ENCODE data around the gene RRM2. TPM values are rescaled to one million over a fixed set of nuclear protein-coding genes. Genes with fewer than 3 reads are reported as not detected.
"Not testable (repeated sequence)": the region's sequence is repeated elsewhere in the genome, so short reads cannot be mapped to it uniquely, and the experiment has no call there.

The RRM2 gene
- total and polyA plus RNA-seq, 8 donors: 24.9 to 85.8 (median 45.3) TPM

- peaks cover 5 to 9% of the 10 kb centered on the region in 2 donors for H3K4me1 ChIP-seq
These were observed 32.9 kb upstream of the RRM2 start for GRCh38 chr2:10089565-10090190.

GRCh38 chr2:10091182-10091888 is 31.2 kb upstream of the RRM2 start:
- Histone ChIP-seq H3K4me3 (peak overlapping the region; percentile 11 to 45), H3K27me3 (peaks cover 11 to 37% of the 10 kb centered on the region in 2 donors), H3K4me1 (peaks cover 5 to 9% of the 10 kb centered on the region in 2 donors), H3K36me3 (no peaks in the 10 kb centered on the region), H3K27ac (peak overlapping the region in 1 of 2 donors; percentile 23), H3K9me3 (no peaks in the 10 kb centered on the region)
- no peak for TF ChIP-seq CTCF (IDR thresholded peaks at IDR 0.05)
- DNase-seq (peak in 2 of 4 donors; percentile 61 to 86), ATAC-seq (peak; percentile 91)
- intact Hi-C loops (cut with DNase I): no loop called here

More at GRCh38 chr2:10089565-10090190, 32.9 kb upstream of the RRM2 start:
- Histone ChIP-seq H3K9me3 (no peaks in the 10 kb centered on the region), H3K27ac (no peak overlapping the region), H3K36me3 (no peaks in the 10 kb centered on the region), H3K27me3 (peaks cover 11 to 42% of the 10 kb centered on the region in 2 donors), H3K4me3 (no peak overlapping the region)
- intact Hi-C loops (cut with DNase I): no loop called here
- no peak for TF ChIP-seq CTCF (IDR thresholded peaks at IDR 0.05)
- no peak for ATAC-seq
- no peak for DNase-seq

GRCh38 chr2:10091889-10092244 is 30.7 kb upstream of the RRM2 start:
- H3K36me3 ChIP-seq; H3K4me1 ChIP-seq; H3K9me3 ChIP-seq; H3K27ac ChIP-seq; intact Hi-C loops (cut with DNase I); ATAC-seq; DNase-seq: not testable (repeated sequence)
- Histone ChIP-seq H3K4me3 (peak overlapping the region in 1 of 2 donors; percentile 45), H3K27me3 (peaks cover 11 to 37% of the 10 kb centered on the region in 2 donors)

GRCh38 chr2:10094271-10094814 is 28.2 kb upstream of the RRM2 start:
- no peak for TF ChIP-seq CTCF (IDR thresholded peaks at IDR 0.05)
- ATAC-seq (no peak), DNase-seq (no peak)
- no peaks in the 10 kb centered on the region for H3K9me3 ChIP-seq
- no peaks in the 10 kb centered on the region for H3K36me3 ChIP-seq
- H3K27me3 ChIP-seq: peaks cover 11 to 37% of the 10 kb centered on the region in 2 donors
- H3K4me1 ChIP-seq: peaks cover 5 to 16% of the 10 kb centered on the region in 2 donors
- H3K4me3 ChIP-seq: no peak overlapping the region
- intact Hi-C loops (cut with DNase I): no loop called here
- H3K27ac ChIP-seq: no peak overlapping the region

- Histone ChIP-seq H3K9me3 (no peaks in the 10 kb centered on the region), H3K27ac (no peak overlapping the region), H3K36me3 (no peaks in the 10 kb centered on the region), H3K27me3 (peaks cover 11 to 37% of the 10 kb centered on the region in 2 donors), H3K4me3 (no peak overlapping the region), H3K4me1 (peaks cover 5 to 16% of the 10 kb centered on the region in 2 donors)
- intact Hi-C loops (cut with DNase I): no loop called here
- ATAC-seq (no peak), DNase-seq (no peak)
- TF ChIP-seq CTCF (IDR thresholded peaks at IDR 0.05): no peak
These were observed 27.4 kb upstream of the RRM2 start for GRCh38 chr2:10095175-10095574.
